Astrocyte of the spinal cord (primary cell): ENCODE measurements around the gene CREM.
A peak's percentile ranks its signal among the peaks of the same experiment; 100 is the strongest.

Experiments used
- DNase-seq: peaks from one replicate; pipeline ENCODE4 v3.0.0; 2011; ENCODE audit warnings: low read depth, low spot score
- H3K4me3 ChIP-seq: 2 replicates; pipeline ENCODE4 v1.5.1; 2011; ENCODE audit warnings: low read depth, mild to moderate bottlenecking, low read length, moderate library complexity
- in situ Hi-C: cut with HindIII; loops from 2 replicates; pipeline ENCODE4 v1.10.0; 2017; ENCODE audit warnings: low sequenced_read_pairs
- TF ChIP-seq, protein P1 (sequence below): IDR thresholded peaks from 2 replicates; pipeline ENCODE4 v1.5.1; 2012; ENCODE audit warnings: low read depth, mild to moderate bottlenecking, low read length, inconsistent platforms

The CREM gene

GRCh38 chr10:35194906-35195305 is 68.3 kb downstream of the CREM start:
- peak overlapping the region; percentile 49 for H3K4me3 ChIP-seq
- TF ChIP-seq, protein P1, sequence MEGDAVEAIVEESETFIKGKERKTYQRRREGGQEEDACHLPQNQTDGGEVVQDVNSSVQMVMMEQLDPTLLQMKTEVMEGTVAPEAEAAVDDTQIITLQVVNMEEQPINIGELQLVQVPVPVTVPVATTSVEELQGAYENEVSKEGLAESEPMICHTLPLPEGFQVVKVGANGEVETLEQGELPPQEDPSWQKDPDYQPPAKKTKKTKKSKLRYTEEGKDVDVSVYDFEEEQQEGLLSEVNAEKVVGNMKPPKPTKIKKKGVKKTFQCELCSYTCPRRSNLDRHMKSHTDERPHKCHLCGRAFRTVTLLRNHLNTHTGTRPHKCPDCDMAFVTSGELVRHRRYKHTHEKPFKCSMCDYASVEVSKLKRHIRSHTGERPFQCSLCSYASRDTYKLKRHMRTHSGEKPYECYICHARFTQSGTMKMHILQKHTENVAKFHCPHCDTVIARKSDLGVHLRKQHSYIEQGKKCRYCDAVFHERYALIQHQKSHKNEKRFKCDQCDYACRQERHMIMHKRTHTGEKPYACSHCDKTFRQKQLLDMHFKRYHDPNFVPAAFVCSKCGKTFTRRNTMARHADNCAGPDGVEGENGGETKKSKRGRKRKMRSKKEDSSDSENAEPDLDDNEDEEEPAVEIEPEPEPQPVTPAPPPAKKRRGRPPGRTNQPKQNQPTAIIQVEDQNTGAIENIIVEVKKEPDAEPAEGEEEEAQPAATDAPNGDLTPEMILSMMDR, result no peak
- peak; percentile 71 for DNase-seq
- in situ Hi-C loops, result no loop called here

GRCh38 chr10:35195361-35196306 is 69.0 kb downstream of the CREM start:
- in situ Hi-C loops, result no loop called here
- TF ChIP-seq, protein P1, result peak; percentile 87
- peak overlapping the region; percentile 49 for H3K4me3 ChIP-seq

DNA sequence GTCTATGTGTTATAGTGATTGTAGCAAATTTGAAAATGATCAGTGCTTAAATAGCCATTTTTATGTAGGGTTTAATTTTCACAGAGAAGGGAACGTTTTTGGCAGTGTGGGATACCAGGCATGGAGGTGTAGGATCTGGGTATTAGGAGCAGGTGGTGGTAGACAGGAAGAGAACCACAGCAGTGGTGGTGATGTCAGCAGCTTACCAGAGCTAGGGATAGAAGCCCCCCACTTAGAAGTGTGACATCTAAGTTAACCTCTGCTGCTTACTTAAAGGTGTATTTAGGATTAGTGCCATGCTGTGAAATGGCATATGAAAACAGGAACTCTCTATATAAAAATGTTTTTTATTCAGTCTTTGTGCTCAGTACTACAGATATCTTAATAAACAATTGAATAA is 73.8 kb downstream of the CREM start:
- in situ Hi-C loops, result no loop called here
- H3K4me3 ChIP-seq, result no peak overlapping the region
- DNase-seq, result no peak
- TF ChIP-seq, protein P1, result no peak

More at GRCh38 chr10:35195361-35196306, 69.0 kb downstream of the CREM start:
- peak; percentile 98 for DNase-seq

DNA sequence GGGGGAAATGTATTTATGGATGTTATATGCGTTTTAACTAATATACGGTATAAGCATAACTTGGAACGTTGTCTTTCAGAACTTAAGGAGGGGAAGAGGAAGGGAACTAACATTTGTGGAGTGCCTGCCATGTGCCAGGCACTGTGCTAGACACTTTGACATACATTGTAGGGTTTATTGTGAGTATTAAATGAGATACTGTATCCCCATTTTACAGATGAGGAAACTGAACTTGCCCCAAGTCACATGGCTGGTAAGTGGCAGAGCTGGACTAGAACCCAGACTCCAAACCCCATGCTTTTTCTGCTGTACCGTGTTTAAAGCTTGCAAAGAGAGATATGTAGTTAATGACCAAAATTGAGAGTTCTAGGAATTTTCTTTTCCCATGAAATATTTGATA is 74.6 kb downstream of the CREM start:
- TF ChIP-seq, protein P1, result no peak
- no peak for DNase-seq
- H3K4me3 ChIP-seq, result no peak overlapping the region
- in situ Hi-C loops, result no loop called here

- no peak overlapping the region for H3K4me3 ChIP-seq
- TF ChIP-seq, protein P1, result no peak
- DNase-seq, result no peak
- in situ Hi-C loops, result no loop called here
These were observed 75.4 kb downstream of the CREM start for GRCh38 chr10:35202050-35202449.

DNA sequence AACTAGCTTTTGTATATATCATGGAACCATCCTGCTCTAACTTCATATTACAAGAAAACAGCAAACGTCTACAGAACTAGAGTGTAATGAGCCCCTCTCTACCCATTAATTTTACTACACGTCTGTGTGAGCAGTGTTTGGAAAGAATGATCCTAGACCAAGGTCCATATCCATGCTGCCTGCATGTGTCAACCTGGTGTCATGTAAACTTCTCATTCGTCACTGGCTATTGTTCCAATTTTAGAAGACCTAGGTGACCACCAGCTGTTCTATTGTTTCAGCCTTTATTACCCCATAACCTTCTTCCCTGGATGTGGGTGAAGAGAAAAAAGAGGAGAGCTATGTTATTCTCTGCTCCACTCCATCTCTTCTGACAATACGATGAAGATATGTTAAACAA is 77.1 kb downstream of the CREM start:
- TF ChIP-seq, protein P1, result no peak
- no peak for DNase-seq
- in situ Hi-C loops, result no loop called here
- no peak overlapping the region for H3K4me3 ChIP-seq
